Limb (tissue), 2 donors: ENCODE data around the gene PNPLA5.
"Not testable (repeated sequence)": the region's sequence is repeated elsewhere in the genome, so short reads cannot be mapped to it uniquely, and the experiment has no call there.

Source experiments
- DNase-seq, 2 donors: peaks; one replicate each; pipeline ENCODE4 v3.0.0-alpha.2; 2016; ENCODE audit errors: extremely low spot score in 2 of 2

Gene PNPLA5

GRCh38 chr22:43891360-43892182 lies at the start of gene PNPLA5:
TSS of gene PNPLA5 (minus strand) at chr22:43892013. CDS start at chr22:43891880, 133 bp downstream.
- DNase-seq = no peak

DNA sequence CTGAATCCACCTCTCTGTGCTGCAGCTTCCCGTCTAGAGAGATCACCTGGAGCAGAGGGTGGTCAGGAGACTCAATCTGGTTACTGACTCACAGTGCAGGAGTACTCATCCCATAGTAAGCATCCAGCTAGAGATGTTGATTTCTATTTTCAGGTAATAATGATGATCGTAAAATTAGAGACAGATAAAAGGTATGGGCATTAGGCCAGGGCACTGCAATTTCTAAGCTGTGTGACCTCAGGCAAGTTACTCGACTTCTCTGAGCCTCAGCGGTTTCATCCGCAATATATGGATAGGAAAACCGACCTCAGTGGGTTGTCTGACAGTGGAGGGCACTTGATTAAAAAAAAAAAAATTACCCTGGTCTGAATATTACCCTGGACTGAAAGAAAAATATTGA lies 49.6 kb upstream of the PNPLA5 start:
- DNase-seq = no peak

- no peak for DNase-seq
Measured at GRCh38 chr22:43931771-43932170, 40.0 kb upstream of the PNPLA5 start.

DNA sequence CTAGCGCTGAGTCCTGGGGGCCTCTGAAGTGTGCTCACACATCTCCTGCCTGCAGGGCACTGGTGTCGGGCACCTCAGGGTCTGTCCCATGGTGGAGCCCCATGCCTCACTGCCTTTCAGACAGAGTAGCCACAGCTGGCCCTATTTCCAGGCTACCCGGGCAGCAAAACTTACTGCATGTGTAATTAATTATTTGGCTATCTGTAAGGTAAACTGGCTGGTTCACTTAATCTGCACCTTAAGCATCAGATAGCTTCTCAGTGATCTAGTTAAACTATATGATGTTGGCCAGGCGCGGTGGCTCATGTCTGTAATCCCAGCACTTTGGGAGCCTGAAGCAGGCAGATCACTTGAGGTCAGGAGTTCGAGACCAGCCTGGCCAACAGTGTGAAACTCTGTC lies 37.1 kb upstream of the PNPLA5 start:
- DNase-seq = no peak

DNA sequence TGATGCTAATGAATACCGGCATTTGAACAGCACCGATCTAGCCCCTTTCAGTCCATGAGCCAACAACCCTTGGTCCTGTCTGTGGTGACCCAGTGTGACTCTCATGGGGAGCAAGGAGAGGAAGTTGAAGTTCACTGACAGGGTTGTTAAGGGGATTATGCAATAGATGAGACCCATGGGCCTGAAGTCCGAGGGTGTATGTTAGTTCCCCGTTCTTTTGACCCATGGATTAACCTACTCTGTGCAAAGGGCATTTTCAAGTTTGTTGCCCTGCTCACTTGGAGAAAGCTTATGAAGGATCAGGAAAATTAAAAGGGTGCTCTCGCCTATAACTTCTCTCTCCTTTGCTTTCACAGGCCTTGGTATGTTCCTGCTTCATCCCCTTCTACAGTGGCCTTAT lies 36.7 kb upstream of the PNPLA5 start:
- no peak for DNase-seq

DNA sequence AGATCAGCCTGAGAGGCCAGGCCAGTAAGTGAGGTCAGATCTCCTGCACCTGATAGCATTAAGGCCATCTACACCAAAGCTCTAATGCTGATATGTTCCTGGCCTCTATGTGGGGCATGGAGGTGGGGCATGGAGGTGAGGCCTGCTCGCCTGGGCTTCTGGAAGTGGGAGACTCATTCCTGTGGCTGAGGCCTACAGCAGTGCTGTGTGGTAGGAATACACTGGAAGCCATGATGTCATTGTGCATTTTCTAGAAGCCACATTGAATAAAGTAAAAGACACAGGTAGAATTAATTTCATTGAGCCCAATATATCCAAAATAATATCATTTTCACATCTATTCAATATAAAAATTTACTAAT lies 34.5 kb upstream of the PNPLA5 start:
- no peak for DNase-seq

- no peak for DNase-seq
Measured at GRCh38 chr22:43925433-43926348, 33.9 kb upstream of the PNPLA5 start.

DNA sequence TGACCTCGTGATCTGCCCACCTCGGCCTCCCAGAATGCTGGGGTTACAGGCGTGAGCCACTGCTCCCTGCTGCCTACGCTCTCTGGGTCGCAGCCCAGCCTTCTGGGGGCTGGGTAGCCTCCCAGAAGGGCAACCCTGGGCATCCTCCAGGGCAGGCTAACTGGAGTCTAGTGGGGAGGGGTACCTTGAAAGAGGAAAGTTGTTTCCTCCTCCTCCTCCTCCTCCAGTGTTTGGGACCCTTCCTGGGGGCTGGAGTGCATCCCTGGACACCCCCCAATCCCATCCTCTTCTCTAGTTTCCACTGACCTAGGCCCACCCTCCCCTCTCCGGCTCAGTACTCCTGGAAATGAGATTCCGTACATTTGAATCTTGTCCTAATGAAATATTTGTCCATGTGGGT lies 33.1 kb upstream of the PNPLA5 start:
- DNase-seq = no peak

- DNase-seq = peak; percentile 86 to 96
Measured at GRCh38 chr22:43923631-43924464, 32.0 kb upstream of the PNPLA5 start, which contains the start of gene PNPLA3. TSS of gene PNPLA3 (plus strand) at chr22:43923805. CDS start at chr22:43923912, 107 bp downstream.

DNA sequence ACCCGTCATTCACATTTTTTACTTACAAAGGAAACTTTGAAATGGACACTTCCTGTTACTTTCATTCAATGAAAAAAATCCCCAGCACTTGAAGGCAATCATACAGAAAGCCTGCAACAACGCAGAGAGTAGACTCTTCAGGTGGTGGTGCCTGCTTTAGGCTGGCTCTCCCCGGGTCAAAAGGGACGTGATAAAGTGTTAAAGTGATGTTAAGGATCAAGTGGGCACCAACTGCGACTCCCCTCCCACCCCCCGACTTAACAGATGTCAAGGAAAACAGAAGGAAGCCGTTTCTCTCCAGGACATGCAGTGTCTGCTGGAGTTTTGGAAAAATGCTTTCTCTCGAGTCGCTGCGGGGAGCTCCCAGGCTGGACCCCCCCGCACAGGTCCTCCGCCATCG lies 31.4 kb upstream of the PNPLA5 start:
- DNase-seq = no peak

DNA sequence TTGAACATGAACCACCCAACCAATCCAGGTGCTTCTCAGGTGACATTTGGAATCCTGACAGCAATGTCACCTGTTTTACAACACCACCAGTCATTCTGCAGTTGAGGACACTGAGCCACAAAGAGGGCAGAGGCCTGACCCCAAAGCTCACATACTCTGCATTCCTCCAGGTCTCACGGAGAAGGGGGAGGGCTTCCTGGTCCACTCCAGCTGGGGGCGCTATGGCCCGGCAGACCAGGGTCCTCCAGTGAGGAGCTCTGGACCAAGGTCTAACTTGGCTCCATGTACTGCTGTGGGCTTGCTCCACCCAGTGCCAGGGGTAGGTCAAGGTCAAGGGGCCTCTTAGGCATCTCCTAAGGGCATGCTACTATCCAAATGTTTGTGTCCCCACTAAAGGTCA lies 30.3 kb upstream of the PNPLA5 start:
- no peak for DNase-seq

- DNase-seq = no peak
Measured at GRCh38 chr22:43921370-43921769, 29.6 kb upstream of the PNPLA5 start.

- no peak for DNase-seq
Measured at GRCh38 chr22:43919106-43919973, 27.5 kb upstream of the PNPLA5 start.

GRCh38 chr22:43917521-43917920 lies 25.7 kb upstream of the PNPLA5 start:
- DNase-seq = no peak

DNA sequence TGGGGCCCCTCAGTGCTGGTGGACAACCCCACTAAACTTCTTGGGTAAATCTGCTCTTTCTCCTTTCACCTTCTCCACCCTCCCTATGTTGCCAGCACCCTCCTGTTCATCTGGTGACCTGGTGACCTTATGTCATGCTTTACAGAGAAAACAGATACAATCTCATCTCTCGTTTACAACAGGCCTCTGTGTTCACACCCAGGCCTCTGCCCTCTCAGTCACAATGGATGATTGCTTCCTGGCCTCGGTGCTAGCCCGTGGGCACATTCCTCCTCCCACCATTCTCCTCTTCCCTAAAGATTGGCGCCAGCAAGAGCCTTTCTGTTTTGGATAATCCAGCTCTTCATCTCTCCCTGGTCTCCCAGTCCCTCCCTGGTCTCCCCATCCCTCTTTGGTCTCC lies 19.5 kb upstream of the PNPLA5 start:
- DNase-seq = no peak

DNA sequence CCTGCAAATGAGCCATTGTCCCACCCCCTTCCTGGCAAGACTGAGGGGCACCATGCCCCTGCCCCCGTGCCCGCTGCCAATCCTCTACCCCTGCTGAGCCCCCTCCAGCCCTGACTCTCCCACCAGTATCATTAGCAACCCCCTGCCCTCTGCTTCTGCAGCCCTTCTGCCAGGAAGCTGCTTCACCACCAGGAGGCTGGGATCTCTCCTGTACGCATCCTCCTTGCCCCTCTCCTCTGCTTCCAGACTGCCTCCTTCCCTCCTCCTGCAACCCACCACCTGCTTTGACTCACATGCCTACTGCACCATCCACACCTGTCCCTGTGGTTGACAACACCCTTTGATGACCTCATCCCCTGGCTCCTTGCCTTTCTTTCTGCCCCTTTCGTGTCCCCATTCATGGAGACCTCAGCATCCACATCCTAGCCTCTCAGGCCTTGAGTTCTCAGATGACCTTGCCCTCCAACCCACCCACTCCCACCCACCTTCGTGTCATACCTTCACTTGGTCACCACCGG lies 18.4 kb upstream of the PNPLA5 start:
- no peak for DNase-seq

DNA sequence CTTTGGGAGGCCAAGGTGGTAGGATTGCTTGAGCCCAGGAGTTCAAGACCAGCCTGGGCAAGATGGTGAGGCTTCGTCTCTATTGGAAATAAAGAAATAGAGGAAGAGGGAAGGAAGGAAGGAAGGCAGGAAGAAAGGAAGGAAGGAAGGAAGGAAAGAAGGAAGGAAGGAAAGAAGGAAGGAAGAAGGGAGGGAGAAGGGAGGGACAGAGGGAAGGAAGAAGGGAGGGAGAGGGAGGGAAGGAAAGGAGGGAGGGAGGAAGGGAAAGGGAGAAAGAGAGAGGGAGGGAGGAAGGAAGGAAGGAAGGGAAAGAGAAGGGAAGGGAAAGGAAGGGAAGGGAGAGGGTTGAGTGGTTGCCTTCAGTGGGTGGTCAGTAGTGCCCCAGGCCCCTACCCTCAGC lies 17.9 kb upstream of the PNPLA5 start:
- DNase-seq = no peak

DNA sequence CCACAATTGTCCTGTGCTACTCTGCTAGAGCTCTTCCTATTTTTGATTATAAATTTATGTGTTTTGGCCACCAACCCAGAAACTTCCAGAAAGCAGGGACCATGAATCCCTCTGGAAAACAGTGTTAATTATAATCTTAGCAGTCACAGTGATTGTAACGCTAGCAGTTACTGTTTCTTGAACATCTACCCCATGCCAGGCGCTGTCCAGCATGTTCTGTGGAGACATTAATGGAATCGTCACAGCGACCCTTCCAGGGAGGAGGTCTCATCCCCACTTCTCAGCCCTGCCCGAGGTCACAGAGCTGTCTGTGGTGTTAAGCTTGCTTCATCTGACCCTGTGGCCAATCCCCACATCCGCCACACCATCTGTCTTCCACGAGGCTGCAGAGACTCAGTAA lies 13.9 kb upstream of the PNPLA5 start:
- DNase-seq = no peak

- DNase-seq = not testable (repeated sequence)
Measured at GRCh38 chr22:43904412-43904811, 12.6 kb upstream of the PNPLA5 start.

DNA sequence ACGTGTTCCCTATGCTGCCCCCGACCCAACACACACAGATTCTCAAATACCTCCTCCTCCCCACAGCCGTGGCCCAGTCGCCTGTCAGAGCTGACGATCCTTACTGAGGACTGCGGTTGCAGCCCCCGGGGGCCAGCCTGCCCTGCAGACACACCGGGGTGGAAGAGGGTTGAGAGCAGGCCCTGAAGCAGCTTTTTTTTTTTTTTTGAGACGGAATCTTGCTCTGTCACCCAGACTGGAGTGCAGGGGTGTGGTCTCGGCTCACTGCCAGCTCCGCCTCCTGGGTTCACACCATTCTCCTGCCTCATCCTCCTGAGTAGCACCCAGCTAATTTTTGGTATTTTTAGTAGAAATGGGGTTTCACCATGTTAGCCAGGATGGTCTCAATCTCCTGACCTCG lies 11.2 kb upstream of the PNPLA5 start:
- DNase-seq = not testable (repeated sequence)
